Skin epidermis (tissue), 12 donors: ENCODE measurements around the gene ATXN7L1.
A peak's percentile ranks its signal among the peaks of the same experiment; 100 is the strongest.

Experiments
- H3K27ac ChIP-seq, 21 experiments: fragments of 200-600 bp; sonication (generic) in 11 of 21; one replicate each; pipeline ENCODE4 v1.5.0; 2020; ENCODE audit warnings: mild to moderate bottlenecking in 3 of 21, inconsistent platforms in 2 of 21, moderate library complexity in 2 of 21
- H3K4me3 ChIP-seq, 7 experiments: fragments of 200-600 bp; sonication (generic) in 2 of 7; one replicate each; pipeline ENCODE4 v1.5.0; 2020; ENCODE audit warnings: inconsistent platforms in 2 of 7, mild to moderate bottlenecking in 2 of 7, moderate library complexity in 1 of 7

Gene ATXN7L1, protein sequence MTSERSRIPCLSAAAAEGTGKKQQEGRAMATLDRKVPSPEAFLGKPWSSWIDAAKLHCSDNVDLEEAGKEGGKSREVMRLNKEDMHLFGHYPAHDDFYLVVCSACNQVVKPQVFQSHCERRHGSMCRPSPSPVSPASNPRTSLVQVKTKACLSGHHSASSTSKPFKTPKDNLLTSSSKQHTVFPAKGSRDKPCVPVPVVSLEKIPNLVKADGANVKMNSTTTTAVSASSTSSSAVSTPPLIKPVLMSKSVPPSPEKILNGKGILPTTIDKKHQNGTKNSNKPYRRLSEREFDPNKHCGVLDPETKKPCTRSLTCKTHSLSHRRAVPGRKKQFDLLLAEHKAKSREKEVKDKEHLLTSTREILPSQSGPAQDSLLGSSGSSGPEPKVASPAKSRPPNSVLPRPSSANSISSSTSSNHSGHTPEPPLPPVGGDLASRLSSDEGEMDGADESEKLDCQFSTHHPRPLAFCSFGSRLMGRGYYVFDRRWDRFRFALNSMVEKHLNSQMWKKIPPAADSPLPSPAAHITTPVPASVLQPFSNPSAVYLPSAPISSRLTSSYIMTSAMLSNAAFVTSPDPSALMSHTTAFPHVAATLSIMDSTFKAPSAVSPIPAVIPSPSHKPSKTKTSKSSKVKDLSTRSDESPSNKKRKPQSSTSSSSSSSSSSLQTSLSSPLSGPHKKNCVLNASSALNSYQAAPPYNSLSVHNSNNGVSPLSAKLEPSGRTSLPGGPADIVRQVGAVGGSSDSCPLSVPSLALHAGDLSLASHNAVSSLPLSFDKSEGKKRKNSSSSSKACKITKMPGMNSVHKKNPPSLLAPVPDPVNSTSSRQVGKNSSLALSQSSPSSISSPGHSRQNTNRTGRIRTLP

DNA sequence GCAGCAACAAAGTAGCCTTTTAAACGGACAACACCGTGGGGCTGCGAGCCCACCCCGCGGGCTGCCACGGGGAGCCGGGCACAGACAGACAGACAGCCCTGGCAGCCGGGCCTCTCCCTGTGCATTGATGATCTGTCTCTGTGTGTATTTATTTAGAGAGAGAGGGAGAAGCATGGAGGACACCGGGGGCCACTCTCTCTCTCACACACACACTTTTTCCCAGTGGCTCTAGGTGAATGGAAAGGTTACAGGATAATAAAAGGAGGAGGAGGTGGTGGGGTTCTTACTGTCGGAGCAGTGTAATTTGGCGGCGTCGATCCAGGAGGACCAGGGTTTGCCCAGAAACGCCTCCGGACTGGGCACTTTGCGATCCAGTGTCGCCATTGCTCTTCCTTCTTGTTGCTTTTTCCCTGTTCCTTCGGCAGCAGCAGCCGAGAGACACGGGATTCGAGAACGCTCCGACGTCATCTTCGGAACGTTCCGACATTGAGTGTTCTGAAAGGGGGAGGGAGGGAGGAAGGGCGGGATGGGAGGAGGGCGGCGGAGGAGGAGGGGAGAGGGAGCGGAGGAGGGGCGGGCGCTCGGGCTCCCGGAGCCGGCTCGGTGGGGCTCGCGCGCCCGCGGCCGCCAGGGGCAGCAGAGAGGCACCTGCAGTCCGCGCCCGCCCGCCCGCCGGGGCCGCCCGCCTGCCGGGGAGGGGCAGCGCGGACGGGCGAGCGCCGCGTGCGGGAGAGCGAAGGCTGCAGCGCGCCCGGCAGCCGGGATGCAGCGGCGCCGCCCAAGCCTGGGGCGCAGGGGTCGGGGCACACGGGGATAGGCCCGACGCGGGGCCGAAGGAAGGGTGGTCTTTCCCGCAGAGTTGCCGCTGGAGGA lies at the start of gene ATXN7L1:
Gene ATXN7L1 (minus strand): TSS at position 509 of the 873 bp plus-strand sequence. CDS start 41 bp downstream, at position 468.
- Histone ChIP-seq H3K27ac (peak within 1 kb of the TSS; percentile 47 to 96 (median 87)), H3K4me3 (peak within 1 kb of the TSS; percentile 58 to 81 (median 67))

DNA sequence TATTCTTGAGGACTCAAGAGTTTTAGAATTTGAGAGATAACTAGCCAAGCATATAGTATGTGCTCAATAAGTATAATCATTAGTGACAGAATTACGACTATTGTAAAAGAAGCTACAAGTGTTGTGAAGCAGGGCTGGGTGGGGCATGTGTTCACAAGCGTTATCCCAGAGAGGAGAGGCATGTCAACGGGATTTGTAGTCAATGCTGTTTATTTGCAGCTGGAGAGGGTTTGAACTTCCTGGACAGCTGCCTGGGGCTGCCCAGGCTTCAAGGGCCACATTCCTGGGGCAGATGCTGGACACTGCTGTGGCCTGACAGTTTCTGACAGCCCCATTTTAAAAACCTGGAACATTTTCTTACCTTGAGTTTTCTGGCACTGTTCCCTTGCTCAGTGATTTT lies 49.7 kb upstream of the ATXN7L1 start:
- Histone ChIP-seq H3K27ac (no peak overlapping the region), H3K4me3 (no peak overlapping the region)

GRCh38 chr7:105924945-105925344 lies 48.5 kb upstream of the ATXN7L1 start:
- Histone ChIP-seq H3K4me3 (no peak overlapping the region), H3K27ac (no peak overlapping the region)

DNA sequence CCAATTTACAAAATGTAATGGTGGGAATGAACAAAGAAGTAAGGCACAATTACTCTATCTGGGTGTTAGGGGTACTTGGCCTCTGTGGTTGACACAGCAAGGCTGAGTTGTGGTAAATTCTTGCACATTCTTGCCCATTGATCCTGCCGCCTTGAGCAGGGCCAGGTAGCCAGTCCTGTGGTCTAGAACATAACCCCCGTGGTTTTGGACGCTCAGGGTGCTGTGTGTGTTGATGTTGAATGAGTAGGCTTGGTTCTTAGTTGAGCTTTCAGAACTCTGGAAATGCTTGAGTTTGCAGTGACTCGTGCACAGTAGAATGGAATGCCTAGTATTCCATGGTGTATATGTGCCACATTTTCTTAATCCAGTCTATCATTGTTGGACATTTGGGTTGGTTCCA lies 44.4 kb upstream of the ATXN7L1 start:
- Histone ChIP-seq H3K27ac (no peak overlapping the region), H3K4me3 (no peak overlapping the region)

DNA sequence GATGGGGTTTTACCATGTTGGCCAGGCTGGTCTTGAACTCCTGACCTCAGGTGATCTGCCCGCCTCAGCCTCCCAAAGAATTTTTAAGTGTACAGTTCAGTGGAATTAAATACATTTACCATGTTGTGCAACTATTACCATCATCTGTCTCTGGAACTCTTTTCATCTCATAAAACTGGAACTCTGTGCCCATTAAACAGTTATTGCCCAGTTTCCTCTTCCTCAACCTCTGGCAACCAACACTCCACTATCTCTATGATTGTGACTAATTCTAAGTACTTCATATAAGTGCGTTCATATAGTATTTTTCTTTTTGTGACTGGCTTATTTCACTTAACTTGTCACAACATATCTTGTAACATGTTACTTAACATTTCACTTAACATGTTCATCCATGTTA lies 41.3 kb upstream of the ATXN7L1 start:
- H3K27ac ChIP-seq, result no peak overlapping the region

GRCh38 chr7:105916603-105917002 lies 40.2 kb upstream of the ATXN7L1 start:
- Histone ChIP-seq H3K4me3 (no peak overlapping the region), H3K27ac (no peak overlapping the region)

More for the DNA sequence above, 41.3 kb upstream of the ATXN7L1 start:
- H3K4me3 ChIP-seq, result no peak overlapping the region

DNA sequence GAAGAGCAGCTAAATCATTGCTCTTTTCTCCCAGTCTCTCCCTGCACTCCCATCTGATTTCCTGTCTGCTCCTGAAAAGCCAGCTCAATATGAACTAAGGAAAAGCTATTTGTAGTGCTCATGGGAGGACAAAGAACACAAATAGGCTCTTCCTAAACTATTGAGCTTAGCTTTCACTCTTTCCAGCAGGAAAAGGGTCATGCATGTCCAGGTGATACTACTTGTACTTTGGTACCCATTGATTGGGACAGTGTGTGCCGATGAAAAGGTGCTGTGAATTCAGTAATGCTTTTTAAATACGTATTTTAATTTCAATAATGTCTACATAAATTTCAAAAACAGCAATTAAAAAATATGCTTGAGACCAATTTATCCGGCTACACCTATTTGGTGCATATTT lies 37.5 kb upstream of the ATXN7L1 start:
- H3K27ac ChIP-seq, result no peak overlapping the region
- H3K4me3 ChIP-seq, result no peak overlapping the region

DNA sequence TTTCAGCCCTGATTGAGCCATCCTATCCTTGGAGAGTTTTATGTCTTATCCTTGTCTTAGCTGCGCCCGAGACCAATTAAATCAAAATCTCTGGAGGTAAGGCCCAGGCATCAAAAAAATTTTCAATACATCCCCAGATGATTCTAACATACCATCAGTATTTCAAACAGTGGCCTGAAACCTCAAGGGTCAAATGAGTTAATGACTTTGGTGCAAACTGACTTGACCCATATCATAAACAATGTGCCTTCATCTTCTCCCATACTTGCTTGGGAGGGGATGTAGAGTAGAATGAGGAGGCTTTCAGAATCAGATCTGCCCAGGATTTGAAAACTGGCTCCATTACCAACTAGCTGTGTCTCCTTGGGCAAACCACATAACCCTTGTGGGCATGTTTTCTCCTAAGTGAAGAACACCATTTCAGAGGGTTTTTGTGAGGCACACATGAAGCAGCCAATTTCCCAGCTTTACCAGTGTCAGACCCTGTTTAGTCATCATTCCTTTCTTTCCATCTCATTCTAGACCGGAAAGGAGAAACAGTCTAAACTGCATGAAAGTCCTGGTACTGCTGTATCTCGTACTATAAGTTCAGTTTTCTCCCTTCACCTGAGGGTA lies 35.7 kb upstream of the ATXN7L1 start:
- Histone ChIP-seq H3K27ac (no peak overlapping the region), H3K4me3 (no peak overlapping the region)

- H3K27ac ChIP-seq, result no peak overlapping the region
- no peak overlapping the region for H3K4me3 ChIP-seq
Measured at GRCh38 chr7:105910172-105910571, 33.8 kb upstream of the ATXN7L1 start.

- Histone ChIP-seq H3K4me3 (no peak overlapping the region), H3K27ac (no peak overlapping the region)
Measured at GRCh38 chr7:105909742-105910141, 33.3 kb upstream of the ATXN7L1 start.

DNA sequence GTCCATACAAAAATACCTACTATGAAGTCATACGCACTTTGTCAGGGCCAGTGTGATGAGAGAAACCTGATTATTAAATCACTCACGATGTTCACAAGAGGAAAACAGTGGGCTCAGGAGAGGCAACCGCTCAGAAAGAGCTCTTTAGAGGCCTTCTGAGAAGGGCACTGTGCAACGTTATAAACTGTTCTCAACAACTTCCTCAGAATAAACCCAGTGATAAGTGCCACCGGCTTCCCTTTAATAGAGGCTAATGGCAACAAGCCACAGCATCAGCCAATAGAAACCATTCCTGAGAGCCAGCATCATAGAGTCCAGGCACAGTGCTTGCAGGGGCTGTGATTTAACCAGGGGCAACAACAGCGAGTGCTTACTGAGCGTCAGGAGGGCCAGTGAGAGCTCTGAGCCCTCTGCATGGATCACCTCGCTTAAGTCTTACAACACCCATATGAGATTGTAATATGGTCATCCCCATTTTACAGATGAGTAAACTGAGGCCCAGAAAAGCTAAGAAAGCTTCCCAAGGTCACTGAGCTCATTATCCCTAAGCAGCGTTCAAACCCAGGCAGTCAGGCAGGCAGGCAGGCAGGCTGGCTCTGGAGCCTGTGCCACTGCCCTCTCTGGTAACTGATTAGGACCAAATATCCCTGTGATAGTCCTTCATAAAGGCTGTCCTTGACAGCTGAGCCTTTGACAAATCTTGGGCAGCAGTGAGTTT lies 30.9 kb upstream of the ATXN7L1 start:
- no peak overlapping the region for H3K4me3 ChIP-seq
- no peak overlapping the region for H3K27ac ChIP-seq

GRCh38 chr7:105906695-105907094 lies 30.3 kb upstream of the ATXN7L1 start:
- Histone ChIP-seq H3K4me3 (no peak overlapping the region), H3K27ac (no peak overlapping the region)

- Histone ChIP-seq H3K27ac (no peak overlapping the region), H3K4me3 (no peak overlapping the region)
Measured at GRCh38 chr7:105905910-105906568, 29.6 kb upstream of the ATXN7L1 start.

DNA sequence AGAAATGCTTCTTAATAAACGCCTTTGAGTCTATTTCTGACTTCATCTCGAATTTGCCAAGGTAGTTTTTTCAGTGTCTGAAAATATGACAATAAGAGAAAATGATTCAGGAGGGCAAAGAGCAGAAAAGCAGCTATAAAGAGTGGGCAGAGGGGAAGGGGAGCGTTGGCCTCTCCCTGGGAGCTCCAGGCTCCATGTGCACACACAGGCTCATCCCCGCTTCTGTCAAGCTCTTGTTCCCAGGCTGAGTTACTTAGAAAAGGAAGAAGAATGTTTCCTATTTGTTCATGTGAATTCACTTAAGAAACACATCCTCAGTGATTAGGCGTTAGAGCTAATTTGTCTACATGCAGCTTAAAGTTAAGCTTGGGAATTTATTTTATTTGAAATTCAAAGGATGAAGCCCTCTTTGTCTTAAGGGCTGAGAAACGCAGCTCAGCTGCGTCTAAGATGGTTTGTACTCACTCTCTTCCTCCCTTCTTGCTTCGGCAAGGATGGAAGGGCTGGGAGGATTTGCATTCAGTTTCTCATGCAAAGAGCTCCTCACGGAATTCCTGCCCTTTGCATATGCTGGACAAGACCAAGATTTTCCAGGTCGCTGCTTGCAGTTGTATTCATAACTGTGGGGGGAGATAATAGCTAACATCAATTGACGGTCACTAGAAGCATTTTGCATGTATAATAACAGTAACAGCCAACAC lies 29.0 kb upstream of the ATXN7L1 start:
- no peak overlapping the region for H3K4me3 ChIP-seq

GRCh38 chr7:105904064-105904463 lies 27.7 kb upstream of the ATXN7L1 start:
- Histone ChIP-seq H3K27ac (no peak overlapping the region), H3K4me3 (no peak overlapping the region)

More for the DNA sequence above, 29.0 kb upstream of the ATXN7L1 start:
- no peak overlapping the region for H3K27ac ChIP-seq

GRCh38 chr7:105902325-105902911 lies 26.0 kb upstream of the ATXN7L1 start:
- Histone ChIP-seq H3K27ac (no peak overlapping the region), H3K4me3 (no peak overlapping the region)

- H3K4me3 ChIP-seq, result no peak overlapping the region
- no peak overlapping the region for H3K27ac ChIP-seq
Measured at GRCh38 chr7:105897999-105898398, 21.6 kb upstream of the ATXN7L1 start.
